MM.1S (cell line): Measurements from ENCODE around the gene TESK2.

Source experiments
- DNase-seq: peaks from one replicate; pipeline ENCODE4 v3.0.0-alpha.2; 2015
- H2AFZ ChIP-seq: fragments of 300-600 bp; sonication (generic); 2 replicates; pipeline ENCODE4 v1.6.0; 2016; ENCODE audit warnings: antibody characterized with exemption, low read length
- H3F3A ChIP-seq: fragments of 300-600 bp; sonication (generic); 2 replicates; pipeline ENCODE4 v1.6.1; 2016; ENCODE audit warnings: mild to moderate bottlenecking, antibody characterized with exemption, low read length, moderate library complexity, mixed read lengths; ENCODE audit not compliant: insufficient read depth
- H3K27ac ChIP-seq: fragments of 300-600 bp; sonication (generic); 2 replicates; pipeline ENCODE4 v1.5.1; 2016; ENCODE audit warnings: mild to moderate bottlenecking, low read length
- H3K27me3 ChIP-seq: fragments of 300-600 bp; sonication (generic); replicated peaks from 2 replicates; pipeline ENCODE4 v1.6.0; 2016; ENCODE audit warnings: low read length; ENCODE audit not compliant: insufficient read depth
- H3K36me3 ChIP-seq: fragments of 300-600 bp; sonication (generic); replicated peaks from 2 replicates; pipeline ENCODE4 v1.6.1; 2016; ENCODE audit warnings: mild to moderate bottlenecking, low read length, mixed read lengths; ENCODE audit not compliant: insufficient read depth
- H3K4me1 ChIP-seq: fragments of 300-600 bp; sonication (generic); 2 replicates; pipeline ENCODE4 v1.6.1; 2016; ENCODE audit warnings: low read length, mixed read lengths
- H3K4me2 ChIP-seq: fragments of 300-600 bp; sonication (generic); 2 replicates; pipeline ENCODE4 v1.6.0; 2016; ENCODE audit warnings: low read depth, low read length
- H3K4me3 ChIP-seq: fragments of 300-600 bp; sonication (generic); 2 replicates; pipeline ENCODE4 v1.5.1; 2016; ENCODE audit warnings: low read length, mixed read lengths
- H3K79me2 ChIP-seq: fragments of 300-600 bp; sonication (generic); 2 replicates; pipeline ENCODE4 v1.6.1; 2016; ENCODE audit warnings: mixed run types, low read length, mixed read lengths
- H3K9ac ChIP-seq: fragments of 300-600 bp; sonication (generic); 2 replicates; pipeline ENCODE4 v1.6.1; 2016; ENCODE audit warnings: low read length, mixed read lengths
- H3K9me2 ChIP-seq: fragments of 300-600 bp; sonication (generic); replicated peaks from 2 replicates; pipeline ENCODE4 v1.6.1; 2016; ENCODE audit warnings: mild to moderate bottlenecking, low read length, mixed read lengths; ENCODE audit not compliant: insufficient read depth
- H3K9me3 ChIP-seq: fragments of 300-600 bp; sonication (generic); replicated peaks from 2 replicates; pipeline ENCODE4 v1.6.1; 2016; ENCODE audit warnings: mild to moderate bottlenecking, low read length, mixed read lengths; ENCODE audit not compliant: insufficient read depth
- H4K20me1 ChIP-seq: fragments of 300-600 bp; sonication (generic); 2 replicates; pipeline ENCODE4 v1.6.1; 2016; ENCODE audit warnings: mild to moderate bottlenecking, low read length, moderate library complexity, mixed read lengths; ENCODE audit not compliant: insufficient read depth
- CTCF ChIP-seq: fragments of 300-600 bp; sonication (generic); IDR thresholded peaks from 2 replicates; pipeline ENCODE4 v1.5.1; 2016; ENCODE audit warnings: antibody characterized with exemption, low read length, mixed read lengths
- EZH2 ChIP-seq: fragments of 300-600 bp; sonication (generic); optimal IDR thresholded peaks from 2 replicates; pipeline ENCODE3; 2017; ENCODE audit warnings: low read depth, mild to moderate bottlenecking, antibody characterized with exemption, low read length, mixed read lengths
- EZH2phosphoT487 ChIP-seq: fragments of 300-600 bp; sonication (generic); IDR thresholded peaks from 2 replicates; pipeline ENCODE4 v1.6.1; 2018; ENCODE audit warnings: antibody characterized with exemption, low read length

Gene TESK2

GRCh38 chr1:45306905-45307304 lies 184.1 kb downstream of the TESK2 start:
- Histone ChIP-seq H2AFZ (no peak overlapping the region), H3K4me1 (peaks cover 5% of the 10 kb centered on the region; the same call in 1 of the 2 replicates), H3F3A (no peaks in the 10 kb centered on the region), H3K4me3 (no peak overlapping the region), H4K20me1 (no peaks in the 10 kb centered on the region), H3K79me2 (no peaks in the 10 kb centered on the region), H3K36me3 (no peaks in the 10 kb centered on the region), H3K4me2 (no peak overlapping the region), H3K9ac (no peak overlapping the region), H3K27me3 (no peaks in the 10 kb centered on the region), H3K9me3 (no peaks in the 10 kb centered on the region), H3K27ac (no peak overlapping the region), H3K9me2 (no peaks in the 10 kb centered on the region)
- TF ChIP-seq EZH2phosphoT487: no peak
- no peak for TF ChIP-seq CTCF
- no peak for TF ChIP-seq EZH2
- no peak for DNase-seq

- no peak for TF ChIP-seq EZH2phosphoT487
- no peak for TF ChIP-seq CTCF
- no peak for TF ChIP-seq EZH2
- Histone ChIP-seq H3K4me1 (peaks cover 5% of the 10 kb centered on the region; the same call in 1 of the 2 replicates), H3K79me2 (no peaks in the 10 kb centered on the region), H3K4me2 (no peak overlapping the region), H3K9ac (no peak overlapping the region), H3K4me3 (no peak overlapping the region), H3K27me3 (no peaks in the 10 kb centered on the region), H3K9me2 (no peaks in the 10 kb centered on the region), H3K9me3 (no peaks in the 10 kb centered on the region), H4K20me1 (no peaks in the 10 kb centered on the region), H3F3A (no peaks in the 10 kb centered on the region), H3K27ac (no peak overlapping the region), H3K36me3 (no peaks in the 10 kb centered on the region), H2AFZ (no peak overlapping the region)
- no peak for DNase-seq
Observed at GRCh38 chr1:45306319-45306718, 184.6 kb downstream of the TESK2 start.

GRCh38 chr1:45305231-45305630 lies 185.7 kb downstream of the TESK2 start:
- Histone ChIP-seq H3K9me2 (no peaks in the 10 kb centered on the region), H4K20me1 (no peaks in the 10 kb centered on the region), H3K4me2 (no peak overlapping the region), H2AFZ (no peak overlapping the region), H3K36me3 (no peaks in the 10 kb centered on the region), H3K4me3 (no peak overlapping the region), H3K4me1 (peaks cover 5% of the 10 kb centered on the region; the same call in 1 of the 2 replicates), H3K9ac (no peak overlapping the region), H3K27ac (no peak overlapping the region), H3K9me3 (no peaks in the 10 kb centered on the region), H3K79me2 (no peaks in the 10 kb centered on the region), H3K27me3 (no peaks in the 10 kb centered on the region), H3F3A (no peaks in the 10 kb centered on the region)
- DNase-seq: no peak
- TF ChIP-seq CTCF (no peak), EZH2 (no peak), EZH2phosphoT487 (no peak)
